Kidney (tissue), 14 donors: ENCODE results near the gene URB2. TPM values are rescaled to one million over a fixed set of nuclear protein-coding genes. Genes with fewer than 3 reads are reported as not detected.

Experiments
- DNase-seq, 5 donors: peaks; one replicate each; pipeline ENCODE4 v3.0.0-alpha.2; 2013 to 2020
- FAIRE-seq: peaks from 2 replicates; lab custom pipeline; 2012; peaks lifted over from hg19 to GRCh38; lab: Jason Lieb, UNC
- H3K27ac ChIP-seq, 2 donors: one replicate each; pipeline ENCODE4 v1.7.0; 2013; ENCODE audit warnings: low read depth in 2 of 2, low read length in 2 of 2, inconsistent platforms in 1 of 2
- H3K27me3 ChIP-seq: one replicate; pipeline ENCODE4 v1.7.1; 2013; ENCODE audit warnings: low read length, inconsistent platforms; ENCODE audit not compliant: control insufficient read depth, insufficient read depth
- H3K36me3 ChIP-seq, 3 donors: one replicate each; pipeline versions ENCODE4 v1.7.0 to v1.7.1; 2013; ENCODE audit warnings: low read length in 3 of 3, control low read depth in 1 of 3, inconsistent platforms in 1 of 3; ENCODE audit not compliant: insufficient read depth in 3 of 3, control insufficient read depth in 2 of 3
- H3K4me1 ChIP-seq, 3 donors: one replicate each; pipeline versions ENCODE4 v1.7.0 to v1.7.1; 2013; ENCODE audit warnings: low read length in 3 of 3, inconsistent platforms in 1 of 3, low read depth in 1 of 3; ENCODE audit not compliant: control insufficient read depth in 2 of 3, insufficient read depth in 2 of 3
- H3K4me3 ChIP-seq, 3 donors: one replicate each; pipeline versions ENCODE4 v1.7.0 to v1.8.1; 2013; ENCODE audit warnings: low read length in 3 of 3, control low read depth in 1 of 3, inconsistent platforms in 1 of 3
- H3K9ac ChIP-seq, 3 donors: one replicate each; pipeline versions ENCODE4 v1.7.0 to v1.7.1; 2013; ENCODE audit warnings: low read length in 3 of 3, control low read depth in 1 of 3, inconsistent platforms in 1 of 3
- H3K9me3 ChIP-seq, 3 donors: one replicate each; pipeline versions ENCODE4 v1.7.0 to v1.7.1; 2013; ENCODE audit warnings: low read length in 3 of 3, control low read depth in 1 of 3, inconsistent platforms in 1 of 3; ENCODE audit not compliant: control insufficient read depth in 2 of 3, insufficient read depth in 1 of 3
- CTCF ChIP-seq: IDR thresholded peaks from 3 replicates; pipeline ENCODE4 v1.5.1; 2012; ENCODE audit warnings: mild to moderate bottlenecking, moderate library complexity, borderline replicate concordance; ENCODE audit not compliant: insufficient read depth; ENCODE audit errors: extremely low read depth
- intact Hi-C: fragments of 100-400 bp; cut with DNase I; formaldehyde crosslinking; loops from one replicate; pipeline ENCODE4 v1.11.1; 2022
- polyA plus RNA-seq: library from polyadenylated mRNA; stranded (reverse); fragments of 350-450 nt; fragmentation: Illumina TruSeq; extraction: RNeasy Lipid Tissue Mini Kit (QIAGEN cat#74804); gene quantifications from one replicate; pipeline ENCODE4 v1.2.3, GENCODE V29; 2014; ENCODE audit warnings: low read depth, low replicate concordance; ENCODE audit not compliant: insufficient read depth
- total RNA-seq: library from RNA; stranded (reverse); fragmentation: NEBNext Ultra II Directional; extraction: Animal tissue kit (Norgen Biotek cat#: 25700); gene quantifications from one replicate; pipeline ENCODE4 v1.2.1, GENCODE V29; 2021
- donor health status: control.
- donor health status: control.
- donor health status: control.
- donor health status: control.
- donor health status: control.
- donor health status: DM: yes; HTN: yes; CAD: no.
- donor health status: Normal renal cell carcinoma (clear cell type).

The URB2 gene
- total and polyA plus RNA-seq, 2 donors from 2014 or later = 1.4 to 8.3 TPM

- intact Hi-C loops = no loop called here
- no peaks in the 10 kb centered on the region for H3K9me3 ChIP-seq
- H3K27me3 ChIP-seq = no peaks in the 10 kb centered on the region
- H3K9ac ChIP-seq = no peak overlapping the region
- peaks cover 2 to 24% (median 21%) of the 10 kb centered on the region in 3 donors for H3K36me3 ChIP-seq
- H3K4me1 ChIP-seq = no peaks in the 10 kb centered on the region
- no peak for FAIRE-seq
- TF ChIP-seq CTCF = no peak
- no peak for DNase-seq
- no peak overlapping the region for H3K4me3 ChIP-seq
- H3K27ac ChIP-seq = no peak overlapping the region
These were observed 14.4 kb downstream of the URB2 start for GRCh38 chr1:229640455-229640854.

GRCh38 chr1:229641306-229641705, 15.3 kb downstream of the URB2 start:
- Histone ChIP-seq H3K9ac (no peak overlapping the region), H3K27ac (no peak overlapping the region), H3K27me3 (no peaks in the 10 kb centered on the region), H3K4me3 (no peak overlapping the region), H3K36me3 (peaks cover 2 to 21% (median 16%) of the 10 kb centered on the region in 3 donors), H3K9me3 (no peaks in the 10 kb centered on the region), H3K4me1 (no peaks in the 10 kb centered on the region)
- DNase-seq (no peak), FAIRE-seq (no peak)
- intact Hi-C loops = no loop called here
- no peak for TF ChIP-seq CTCF

GRCh38 chr1:229642376-229642775, 16.3 kb downstream of the URB2 start:
- intact Hi-C loops = no loop called here
- Histone ChIP-seq H3K36me3 (peaks cover 2 to 18% (median 16%) of the 10 kb centered on the region in 3 donors), H3K9me3 (no peaks in the 10 kb centered on the region), H3K9ac (no peak overlapping the region), H3K27ac (no peak overlapping the region), H3K27me3 (no peaks in the 10 kb centered on the region), H3K4me1 (no peaks in the 10 kb centered on the region), H3K4me3 (no peak overlapping the region)
- TF ChIP-seq CTCF = no peak
- DNase-seq (no peak), FAIRE-seq (no peak)

GRCh38 chr1:229642970-229643369, 16.9 kb downstream of the URB2 start:
- no peak overlapping the region for H3K27ac ChIP-seq
- no peak overlapping the region for H3K9ac ChIP-seq
- FAIRE-seq (no peak), DNase-seq (no peak)
- H3K9me3 ChIP-seq = no peaks in the 10 kb centered on the region
- H3K27me3 ChIP-seq = no peaks in the 10 kb centered on the region
- H3K4me3 ChIP-seq = no peak overlapping the region
- no peak for TF ChIP-seq CTCF
- intact Hi-C loops = no loop called here
- peaks cover 2 to 22% (median 16%) of the 10 kb centered on the region in 3 donors for H3K36me3 ChIP-seq
- no peaks in the 10 kb centered on the region for H3K4me1 ChIP-seq
